ENCODE data around the gene NT5DC4. TPM values are rescaled to one million over a fixed set of nuclear protein-coding genes. Genes with fewer than 3 reads are reported as not detected.

The NT5DC4 gene
- total and polyA plus RNA-seq, 2 experiments from 2014 or later = not detected

DNA sequence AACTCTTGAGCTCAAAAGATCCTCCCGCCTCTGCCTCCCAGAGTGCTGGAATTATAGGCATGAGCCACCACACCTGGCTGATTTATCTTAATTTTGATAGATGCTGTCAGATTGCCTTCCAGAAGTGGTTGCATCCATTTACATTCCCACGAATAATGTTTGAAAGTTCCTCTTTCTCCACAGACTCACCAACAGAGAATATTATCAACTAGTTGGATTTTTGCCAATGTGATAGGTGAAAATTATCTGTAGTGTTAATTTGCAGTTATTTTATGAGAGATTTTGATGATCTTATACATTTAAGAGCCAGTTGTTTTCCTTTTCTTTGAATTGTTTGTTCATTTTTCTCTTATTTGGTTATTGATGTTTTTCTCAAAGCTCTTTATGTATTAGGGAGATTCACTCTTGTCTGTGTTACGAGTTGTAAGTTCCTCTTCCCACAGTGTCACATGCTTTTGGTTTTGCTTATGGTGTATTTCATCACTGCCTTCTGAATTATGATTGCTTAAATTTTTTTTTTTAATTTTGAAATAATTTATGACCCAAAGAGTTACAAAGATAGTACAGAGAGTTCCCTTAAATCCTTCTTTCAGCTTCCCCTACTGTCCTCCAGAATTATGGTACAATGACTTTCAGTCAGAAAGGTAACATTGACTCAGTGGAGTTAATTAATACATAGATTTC is 20.7 kb upstream of the NT5DC4 start:
- Histone ChIP-seq H3K9ac (no peak overlapping the region), H3K4me3 (no peak overlapping the region), H3K79me2 (ENCODE audit: insufficient read depth) (no peaks in the 10 kb centered on the region), H3K9me3 (ENCODE audit: low read depth) (no peaks in the 10 kb centered on the region), H3K4me2 (ENCODE audit: unreplicated experiment) (no peak overlapping the region), H3K36me3 (ENCODE audit: low read depth) (no peaks in the 10 kb centered on the region), H3K4me1 (ENCODE audit: insufficient read depth) (no peaks in the 10 kb centered on the region), H3K27me3 (replicated peaks; ENCODE audit: insufficient read depth) (no peaks in the 10 kb centered on the region), H4K20me1 (ENCODE audit: insufficient read depth) (no peaks in the 10 kb centered on the region), H3F3A (ENCODE audit: insufficient read depth) (no peaks in the 10 kb centered on the region), H3K9me2 (ENCODE audit: insufficient read depth) (no peaks in the 10 kb centered on the region), H2AFZ (no peak overlapping the region), H3K27ac (no peak overlapping the region)
- no peak for DNase-seq
- no peak for TF ChIP-seq EZH2phosphoT487 (IDR thresholded peaks at IDR 0.05; ENCODE audit: insufficient read depth, low read depth)
- TF ChIP-seq EZH2 (IDR thresholded peaks at IDR 0.05; ENCODE audit: insufficient read depth, poor library complexity, severe bottlenecking) = no peak
- in situ Hi-C loops (cut with MboI) = no loop called here
- 85 to 90% methylated on average over 3 of the region's 3 CpGs for WGBS, 2 experiments (ENCODE audit: low coverage in 1 of 2, low lambda C conversion rate in 2 of 2, missing lambda C conversion rate in 2 of 2)

- Histone ChIP-seq H3K27me3 (replicated peaks; ENCODE audit: insufficient read depth) (no peaks in the 10 kb centered on the region), H3K79me2 (ENCODE audit: insufficient read depth) (no peaks in the 10 kb centered on the region), H3K9me3 (ENCODE audit: low read depth) (no peaks in the 10 kb centered on the region), H3K4me2 (ENCODE audit: unreplicated experiment) (no peak overlapping the region), H3F3A (ENCODE audit: insufficient read depth) (no peaks in the 10 kb centered on the region), H3K4me1 (ENCODE audit: insufficient read depth) (peaks cover 1% of the 10 kb centered on the region; the same call in 1 of the 2 replicates), H3K9ac (no peak overlapping the region), H3K4me3 (no peak overlapping the region), H3K9me2 (ENCODE audit: insufficient read depth) (no peaks in the 10 kb centered on the region), H2AFZ (no peak overlapping the region), H3K36me3 (ENCODE audit: low read depth) (no peaks in the 10 kb centered on the region), H3K27ac (no peak overlapping the region), H4K20me1 (ENCODE audit: insufficient read depth) (no peaks in the 10 kb centered on the region)
- in situ Hi-C loops (cut with MboI) = no loop called here
- DNase-seq = no peak
- TF ChIP-seq EZH2phosphoT487 (IDR thresholded peaks at IDR 0.05; ENCODE audit: insufficient read depth, low read depth) (no peak), EZH2 (IDR thresholded peaks at IDR 0.05; ENCODE audit: insufficient read depth, poor library complexity, severe bottlenecking) (no peak)
- WGBS, 2 experiments (ENCODE audit: low coverage in 1 of 2, low lambda C conversion rate in 2 of 2, missing lambda C conversion rate in 2 of 2) = 83 to 85% methylated on average over 8 of the region's 8 CpGs
Measured at GRCh38 chr2:112701052-112701451, 19.8 kb upstream of the NT5DC4 start.

DNA sequence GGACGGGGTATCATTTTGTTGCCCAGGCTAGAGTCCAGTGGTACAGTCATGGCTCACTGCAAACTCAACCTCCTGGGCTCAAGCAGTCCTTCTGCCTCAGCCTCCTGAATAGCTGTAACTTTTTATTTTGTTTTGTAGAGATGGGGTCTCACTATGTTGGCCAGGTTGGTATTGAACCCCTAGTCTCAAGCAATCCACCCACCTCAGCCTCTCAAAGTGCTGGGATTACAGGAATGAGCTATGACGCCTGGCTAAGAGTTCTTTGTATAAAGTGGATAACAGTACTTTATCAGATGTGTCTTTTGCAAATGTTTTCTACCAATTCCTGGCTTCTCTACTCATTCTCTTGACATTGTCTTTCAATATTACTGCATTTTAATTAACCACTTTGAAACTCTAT is 17.1 kb upstream of the NT5DC4 start:
- no peak overlapping the region for H3K27ac ChIP-seq
- peaks cover 8% of the 10 kb centered on the region for H3K4me1 ChIP-seq (ENCODE audit: insufficient read depth)
- in situ Hi-C loops (cut with MboI) = no loop called here
- 68 to 73% methylated on average over 2 of the region's 2 CpGs for WGBS, 2 experiments (ENCODE audit: low coverage in 1 of 2, low lambda C conversion rate in 2 of 2, missing lambda C conversion rate in 2 of 2)
- H4K20me1 ChIP-seq (ENCODE audit: insufficient read depth) = no peaks in the 10 kb centered on the region
- no peaks in the 10 kb centered on the region; the same call in 1 of the 2 replicates for H3F3A ChIP-seq (ENCODE audit: insufficient read depth)
- H3K27me3 ChIP-seq (replicated peaks; ENCODE audit: insufficient read depth) = no peaks in the 10 kb centered on the region
- no peak overlapping the region for H3K4me2 ChIP-seq (ENCODE audit: unreplicated experiment)
- H3K9me3 ChIP-seq (ENCODE audit: low read depth) = no peaks in the 10 kb centered on the region
- H3K9ac ChIP-seq = no peak overlapping the region
- no peak for TF ChIP-seq EZH2phosphoT487 (IDR thresholded peaks at IDR 0.05; ENCODE audit: insufficient read depth, low read depth)
- TF ChIP-seq EZH2 (IDR thresholded peaks at IDR 0.05; ENCODE audit: insufficient read depth, poor library complexity, severe bottlenecking) = no peak
- no peaks in the 10 kb centered on the region for H3K36me3 ChIP-seq (ENCODE audit: low read depth)
- H3K4me3 ChIP-seq = no peak overlapping the region
- no peak overlapping the region for H2AFZ ChIP-seq
- H3K79me2 ChIP-seq (ENCODE audit: insufficient read depth) = no peaks in the 10 kb centered on the region
- no peak for DNase-seq
- no peaks in the 10 kb centered on the region for H3K9me2 ChIP-seq (ENCODE audit: insufficient read depth)

DNA sequence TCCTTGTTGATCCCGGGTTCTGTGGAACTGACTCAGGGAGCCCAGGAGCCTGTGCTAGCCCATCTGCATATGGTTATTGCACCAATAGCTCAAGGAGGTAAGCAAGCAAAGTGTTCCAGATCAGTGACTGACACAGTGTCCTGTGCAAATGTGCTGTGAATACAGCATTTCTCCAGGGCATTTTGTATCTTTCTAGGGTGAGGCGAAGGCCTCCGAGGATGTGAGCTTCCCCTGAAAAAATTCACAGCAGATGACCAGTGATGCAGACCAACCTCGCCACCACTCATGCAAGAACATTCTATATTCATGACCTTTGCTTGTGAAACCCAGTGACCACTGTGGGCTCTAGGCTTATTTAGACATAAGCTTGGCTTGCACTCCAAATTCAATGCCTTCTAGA is 15.2 kb upstream of the NT5DC4 start:
- H3K9me3 ChIP-seq (ENCODE audit: low read depth) = no peaks in the 10 kb centered on the region
- H3K4me1 ChIP-seq (ENCODE audit: insufficient read depth) = peaks cover 8% of the 10 kb centered on the region
- no peak overlapping the region for H2AFZ ChIP-seq
- H3K9ac ChIP-seq = no peak overlapping the region
- DNase-seq = no peak
- 77 to 85% methylated on average over 4 of the region's 4 CpGs for WGBS, 2 experiments (ENCODE audit: low coverage in 1 of 2, low lambda C conversion rate in 2 of 2, missing lambda C conversion rate in 2 of 2)
- TF ChIP-seq EZH2phosphoT487 (IDR thresholded peaks at IDR 0.05; ENCODE audit: insufficient read depth, low read depth) = no peak
- no peak for TF ChIP-seq EZH2 (IDR thresholded peaks at IDR 0.05; ENCODE audit: insufficient read depth, poor library complexity, severe bottlenecking)
- H3K4me2 ChIP-seq (ENCODE audit: unreplicated experiment) = no peak overlapping the region
- H3K9me2 ChIP-seq (ENCODE audit: insufficient read depth) = no peaks in the 10 kb centered on the region
- H3K79me2 ChIP-seq (ENCODE audit: insufficient read depth) = no peaks in the 10 kb centered on the region
- in situ Hi-C loops (cut with MboI) = no loop called here
- no peaks in the 10 kb centered on the region; the same call in 1 of the 2 replicates for H3F3A ChIP-seq (ENCODE audit: insufficient read depth)
- H3K36me3 ChIP-seq (ENCODE audit: low read depth) = no peaks in the 10 kb centered on the region
- H4K20me1 ChIP-seq (ENCODE audit: insufficient read depth) = no peaks in the 10 kb centered on the region
- H3K4me3 ChIP-seq = no peak overlapping the region
- H3K27me3 ChIP-seq (replicated peaks; ENCODE audit: insufficient read depth) = no peaks in the 10 kb centered on the region
- H3K27ac ChIP-seq = no peak overlapping the region

Data from GM23248 (cell line).